K562 (cell line): Measurements from ENCODE around the gene PRF1. TPM values are rescaled to one million over a fixed set of nuclear protein-coding genes. Genes with fewer than 3 reads are reported as not detected.

Experiments
- CBX5 ChIP-seq: IDR thresholded peaks from 2 replicates; pipeline ENCODE4 v1.6.1; 2014; ENCODE audit warnings: low read depth, borderline replicate concordance
- CEBPG ChIP-seq, 3 experiments: fragments of 200-800 bp in 1 of 3; sonication (Bioruptor generic) in 1 of 3; sonication (generic) in 1 of 3; formaldehyde crosslinking in 1 of 3; IDR thresholded peaks in 2 of 3; conservative IDR thresholded peaks in 1 of 3; 2 replicates each; pipeline versions ENCODE4 v1.6.1 to v1.8.0; 2016 to 2022; ENCODE audit warnings: missing compliant biosample characterization in 2 of 3, missing genetic modification characterization in 2 of 3, mild to moderate bottlenecking in 1 of 3, missing genetic modification reagents in 1 of 3
- CHD1 ChIP-seq: fragments of 200-600 bp; sonication (generic); IDR thresholded peaks from one replicate; pipeline ENCODE4 v1.6.1; 2012; ENCODE audit warnings: mild to moderate bottlenecking, moderate library complexity, low read length, inconsistent platforms
- DACH1 ChIP-seq: fragments of 450-650 bp; IDR thresholded peaks from 2 replicates; pipeline ENCODE4 v1.6.1; 2018; ENCODE audit not compliant: partially characterized antibody
- DDX20 ChIP-seq: fragments of 450-650 bp; IDR thresholded peaks from 2 replicates; pipeline ENCODE4 v1.6.1; 2016; ENCODE audit warnings: missing genetic modification characterization, low read depth, mild to moderate bottlenecking, missing compliant biosample characterization, moderate library complexity
- GATAD2A ChIP-seq: fragments of 450-650 bp; IDR thresholded peaks from 2 replicates; pipeline ENCODE4 v1.6.1; 2017
- HDGF ChIP-seq: fragments of 450-650 bp; IDR thresholded peaks from 2 replicates; pipeline ENCODE4 v1.6.1; 2016
- LCOR ChIP-seq: sonication (generic); formaldehyde crosslinking; IDR thresholded peaks from 2 replicates; pipeline ENCODE4 v1.8.0; 2022; ENCODE audit warnings: mild to moderate bottlenecking, missing genetic modification reagents
- MAZ ChIP-seq, 2 experiments: fragments of 450-650 bp in 1 of 2; sonication (generic) in 1 of 2; formaldehyde crosslinking; IDR thresholded peaks in 1 of 2; conservative IDR thresholded peaks in 1 of 2; 2 replicates each; pipeline versions ENCODE4 v1.4.0 to v1.5.0; 2020; ENCODE audit warnings: mild to moderate bottlenecking in 1 of 2, missing genetic modification reagents in 1 of 2
- MCM3 ChIP-seq: fragments of 450-650 bp; IDR thresholded peaks from 2 replicates; pipeline ENCODE4 v1.6.1; 2016
- NCOA1 ChIP-seq: fragments of 450-650 bp; IDR thresholded peaks from 2 replicates; pipeline ENCODE4 v1.6.1; 2016; ENCODE audit warnings: low read depth
- NCOA6 ChIP-seq: fragments of 450-650 bp; IDR thresholded peaks from 2 replicates; pipeline ENCODE4 v1.6.1; 2017; ENCODE audit warnings: mild to moderate bottlenecking
- SMARCA4 ChIP-seq: fragments of 450-650 bp; IDR thresholded peaks from 2 replicates; pipeline ENCODE4 v1.6.1; 2016
- ZFX ChIP-seq: sonication (generic); formaldehyde crosslinking; IDR thresholded peaks from 2 replicates; pipeline ENCODE4 v1.8.0; 2022; ENCODE audit warnings: mild to moderate bottlenecking, missing genetic modification reagents, moderate library complexity
- ZNF644 ChIP-seq: fragments of 200-800 bp; sonication (Bioruptor generic); IDR thresholded peaks from 2 replicates; pipeline ENCODE4 v1.6.1; 2016; ENCODE audit warnings: low read depth, missing genetic modification characterization, missing compliant biosample characterization
- polyA plus RNA-seq, 8 experiments: library from polyadenylated mRNA; depleted of rRNA in 4 of 8; stranded (reverse) in 5 of 8; unstranded in 3 of 8; fragments of >200 nt; fragmentation: Nextera tagmentation in 2 of 8; fragmentation: Illumina TruSeq in 1 of 8; extraction: Ambion mirVana in 2 of 8; extraction: Trizol in 1 of 8; gene quantifications; 2 replicates each; pipeline versions ENCODE4 v1.2.1 to v1.2.3, GENCODE V29; 2011 to 2014; ENCODE audit warnings: inconsistent platforms in 1 of 8, missing spikeins in 1 of 8
- total RNA-seq, 7 experiments: library from RNA; depleted of rRNA in 6 of 7; stranded (reverse); fragments of >200 nt in 6 of 7; fragmentation: Illumina TruSeq in 2 of 7; extraction: Trizol in 2 of 7; gene quantifications; 2 replicates each; pipeline versions ENCODE4 v1.2.1 to v1.2.3, GENCODE V29; 2011 to 2021; ENCODE audit warnings: low replicate concordance in 1 of 7
- TF ChIP-seq, protein P1 (sequence below): fragments of 450-650 bp; formaldehyde crosslinking; IDR thresholded peaks from 2 replicates; pipeline ENCODE4 v1.4.0; 2020; ENCODE audit warnings: mild to moderate bottlenecking, moderate library complexity
- TF ChIP-seq, protein P2 (sequence below): sonication (generic); formaldehyde crosslinking; IDR thresholded peaks from 2 replicates; pipeline ENCODE4 v1.8.0; 2022; ENCODE audit warnings: missing genetic modification reagents, mild to moderate bottlenecking, moderate library complexity, borderline replicate concordance
- TF ChIP-seq, protein P3 (sequence below): fragments of 250-450 bp; sonication (Bioruptor Pico); IDR thresholded peaks from 2 replicates; pipeline ENCODE4 v1.5.0; 2021
- TF ChIP-seq, protein P4 (sequence below): IDR thresholded peaks from 2 replicates; pipeline ENCODE4 v1.6.1; 2011; ENCODE audit warnings: borderline replicate concordance, low read depth, mild to moderate bottlenecking, moderate library complexity, low read length; ENCODE audit not compliant: insufficient read depth, poor library complexity, severe bottlenecking

The PRF1 gene
- total and polyA plus RNA-seq, 9 of the 15 experiments (the other 6 are each of a cell fraction or from before 2014, with no cell fraction given), result 3.8 to 8.6 (median 6.3) TPM

DNA sequence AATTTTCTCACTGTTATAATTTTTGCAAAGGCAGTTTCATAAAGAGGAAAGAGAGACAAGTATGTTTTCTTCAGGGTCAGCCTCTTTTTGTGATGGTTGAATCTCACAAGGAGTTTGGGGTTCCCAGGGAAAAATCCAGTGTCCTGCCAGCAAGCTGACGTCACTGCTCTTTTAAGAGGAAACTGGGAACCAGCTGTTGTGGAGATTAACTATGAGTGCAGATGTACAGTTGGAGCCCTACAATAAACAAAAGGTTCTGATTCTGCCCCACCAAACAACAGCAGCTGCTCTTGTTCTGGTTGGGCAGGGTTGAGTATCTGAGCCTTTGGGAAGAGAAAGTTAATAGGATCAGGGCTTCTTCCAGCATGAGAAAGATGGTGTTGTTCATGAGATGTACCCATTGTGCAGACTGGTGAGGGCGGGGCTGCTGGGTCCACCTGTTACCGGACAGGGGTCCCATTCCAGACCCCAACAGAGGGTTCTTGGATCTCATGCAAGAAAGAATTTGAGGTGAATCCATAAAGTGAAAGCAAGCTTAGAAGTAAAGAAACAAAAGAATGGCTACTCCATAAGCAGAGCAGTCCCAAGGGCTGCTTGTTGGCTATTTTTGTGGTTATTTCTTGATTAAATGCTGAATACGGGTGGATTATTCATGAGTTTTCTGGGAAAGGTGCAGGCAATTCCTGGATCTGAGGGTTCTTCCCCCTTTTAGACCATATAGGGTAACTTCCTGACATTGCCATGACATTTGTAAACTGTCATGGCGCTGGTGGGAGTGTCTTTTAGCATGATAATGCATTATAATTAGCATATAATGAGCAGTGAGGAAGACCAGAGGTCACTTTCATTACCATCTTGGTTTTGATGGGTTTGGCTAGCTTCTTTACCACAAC, 12.5 kb downstream of the PRF1 start (continued):
- TF ChIP-seq DDX20 (no peak), CBX5 (no peak), NCOA1 (no peak), MAZ (CRISPR knock-in tag; conservative IDR thresholded peaks at IDR 0.05 in 1 of 2, IDR thresholded peaks at IDR 0.05 in 1 of 2) (peak in 1 of 2 experiments; percentile 36; a peak in 1 of 4 replicates), NCOA6 (no peak), GATAD2A (no peak), HDGF (no peak), CHD1 (no peak), DACH1 (peak; percentile 32), CEBPG (CRISPR knock-in tag; IDR thresholded peaks at IDR 0.05) (no peak), CEBPG (tag; conservative IDR thresholded peaks at IDR 0.05 in 1 of 2, IDR thresholded peaks at IDR 0.05 in 1 of 2) (no peak), LCOR (CRISPR knock-in tag) (0 out of 2 replicates have a peak, but pooled peaks have one; percentile 14), SMARCA4 (no peak), ZNF644 (no peak; the same call in 1 of the 2 replicates), ZFX (CRISPR knock-in tag) (no peak), MCM3 (no peak)
- TF ChIP-seq, protein P1, sequence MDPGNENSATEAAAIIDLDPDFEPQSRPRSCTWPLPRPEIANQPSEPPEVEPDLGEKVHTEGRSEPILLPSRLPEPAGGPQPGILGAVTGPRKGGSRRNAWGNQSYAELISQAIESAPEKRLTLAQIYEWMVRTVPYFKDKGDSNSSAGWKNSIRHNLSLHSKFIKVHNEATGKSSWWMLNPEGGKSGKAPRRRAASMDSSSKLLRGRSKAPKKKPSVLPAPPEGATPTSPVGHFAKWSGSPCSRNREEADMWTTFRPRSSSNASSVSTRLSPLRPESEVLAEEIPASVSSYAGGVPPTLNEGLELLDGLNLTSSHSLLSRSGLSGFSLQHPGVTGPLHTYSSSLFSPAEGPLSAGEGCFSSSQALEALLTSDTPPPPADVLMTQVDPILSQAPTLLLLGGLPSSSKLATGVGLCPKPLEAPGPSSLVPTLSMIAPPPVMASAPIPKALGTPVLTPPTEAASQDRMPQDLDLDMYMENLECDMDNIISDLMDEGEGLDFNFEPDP, result 0 out of 2 replicates have a peak, but pooled peaks have one; percentile 77
- TF ChIP-seq, protein P2, sequence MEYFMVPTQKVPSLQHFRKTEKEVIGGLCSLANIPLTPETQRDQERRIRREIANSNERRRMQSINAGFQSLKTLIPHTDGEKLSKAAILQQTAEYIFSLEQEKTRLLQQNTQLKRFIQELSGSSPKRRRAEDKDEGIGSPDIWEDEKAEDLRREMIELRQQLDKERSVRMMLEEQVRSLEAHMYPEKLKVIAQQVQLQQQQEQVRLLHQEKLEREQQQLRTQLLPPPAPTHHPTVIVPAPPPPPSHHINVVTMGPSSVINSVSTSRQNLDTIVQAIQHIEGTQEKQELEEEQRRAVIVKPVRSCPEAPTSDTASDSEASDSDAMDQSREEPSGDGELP (CRISPR knock-in tag), result peak; percentile 57; the same call in 1 of the 2 replicates
- TF ChIP-seq, protein P3, sequence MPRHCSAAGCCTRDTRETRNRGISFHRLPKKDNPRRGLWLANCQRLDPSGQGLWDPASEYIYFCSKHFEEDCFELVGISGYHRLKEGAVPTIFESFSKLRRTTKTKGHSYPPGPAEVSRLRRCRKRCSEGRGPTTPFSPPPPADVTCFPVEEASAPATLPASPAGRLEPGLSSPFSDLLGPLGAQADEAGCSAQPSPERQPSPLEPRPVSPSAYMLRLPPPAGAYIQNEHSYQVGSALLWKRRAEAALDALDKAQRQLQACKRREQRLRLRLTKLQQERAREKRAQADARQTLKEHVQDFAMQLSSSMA, result no peak
- TF ChIP-seq, protein P4, sequence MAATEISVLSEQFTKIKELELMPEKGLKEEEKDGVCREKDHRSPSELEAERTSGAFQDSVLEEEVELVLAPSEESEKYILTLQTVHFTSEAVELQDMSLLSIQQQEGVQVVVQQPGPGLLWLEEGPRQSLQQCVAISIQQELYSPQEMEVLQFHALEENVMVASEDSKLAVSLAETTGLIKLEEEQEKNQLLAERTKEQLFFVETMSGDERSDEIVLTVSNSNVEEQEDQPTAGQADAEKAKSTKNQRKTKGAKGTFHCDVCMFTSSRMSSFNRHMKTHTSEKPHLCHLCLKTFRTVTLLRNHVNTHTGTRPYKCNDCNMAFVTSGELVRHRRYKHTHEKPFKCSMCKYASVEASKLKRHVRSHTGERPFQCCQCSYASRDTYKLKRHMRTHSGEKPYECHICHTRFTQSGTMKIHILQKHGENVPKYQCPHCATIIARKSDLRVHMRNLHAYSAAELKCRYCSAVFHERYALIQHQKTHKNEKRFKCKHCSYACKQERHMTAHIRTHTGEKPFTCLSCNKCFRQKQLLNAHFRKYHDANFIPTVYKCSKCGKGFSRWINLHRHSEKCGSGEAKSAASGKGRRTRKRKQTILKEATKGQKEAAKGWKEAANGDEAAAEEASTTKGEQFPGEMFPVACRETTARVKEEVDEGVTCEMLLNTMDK, result no peak
